CD4-positive, alpha-beta T cell treated with Interleukin-6 at 100 ng/mL for 8 hours (primary cell): ENCODE data around the gene DUSP7.

ENCODE experiments used
- DNase-seq: peaks from one replicate; pipeline ENCODE4 v3.0.0-alpha.2; 2020; ENCODE audit warnings: mixed read lengths, low spot score

DUSP7 gene

DNA sequence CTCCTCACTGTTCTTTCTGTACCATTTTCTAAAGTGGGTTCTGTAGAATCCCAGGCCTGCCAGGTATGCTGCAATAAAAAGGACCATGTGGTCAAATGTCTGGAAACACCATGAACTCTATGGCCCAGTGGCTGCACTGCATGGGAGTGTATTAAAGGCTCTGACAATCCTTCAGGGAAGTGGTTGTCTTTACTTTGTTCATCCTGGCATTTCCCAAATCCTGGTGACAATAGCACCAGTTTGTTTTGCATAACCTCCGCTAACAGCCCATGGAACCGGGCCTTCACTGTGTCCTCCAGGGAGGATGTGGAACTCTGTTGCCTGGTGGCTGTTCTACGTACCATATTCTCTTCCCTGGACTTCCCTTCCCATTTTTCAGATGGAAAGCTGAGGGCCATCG lies 11.2 kb upstream of the DUSP7 start:
- DNase-seq = no peak

DNA sequence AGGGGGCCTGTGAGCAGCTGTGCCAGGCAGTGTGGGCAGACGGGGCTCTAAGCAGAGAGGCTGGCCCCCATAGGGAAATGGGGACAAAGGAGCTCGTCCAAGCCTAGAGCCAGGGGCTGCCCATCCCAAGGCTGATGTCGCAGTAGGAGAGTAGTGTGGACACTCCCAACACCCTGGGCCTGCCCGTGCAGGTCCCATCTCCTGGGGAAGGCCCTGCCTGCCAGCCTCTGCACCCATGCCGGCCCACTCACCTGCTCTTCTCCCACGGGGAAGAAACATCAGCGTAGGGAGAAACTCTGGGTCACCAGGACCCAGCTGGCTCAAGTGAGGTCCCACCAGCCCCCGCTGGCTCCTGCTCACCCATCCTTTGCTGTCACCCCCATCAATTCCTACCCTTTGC lies 10.7 kb upstream of the DUSP7 start:
- no peak for DNase-seq

- DNase-seq = no peak
Measured at GRCh38 chr3:52065264-52065756, 8.9 kb upstream of the DUSP7 start.

DNA sequence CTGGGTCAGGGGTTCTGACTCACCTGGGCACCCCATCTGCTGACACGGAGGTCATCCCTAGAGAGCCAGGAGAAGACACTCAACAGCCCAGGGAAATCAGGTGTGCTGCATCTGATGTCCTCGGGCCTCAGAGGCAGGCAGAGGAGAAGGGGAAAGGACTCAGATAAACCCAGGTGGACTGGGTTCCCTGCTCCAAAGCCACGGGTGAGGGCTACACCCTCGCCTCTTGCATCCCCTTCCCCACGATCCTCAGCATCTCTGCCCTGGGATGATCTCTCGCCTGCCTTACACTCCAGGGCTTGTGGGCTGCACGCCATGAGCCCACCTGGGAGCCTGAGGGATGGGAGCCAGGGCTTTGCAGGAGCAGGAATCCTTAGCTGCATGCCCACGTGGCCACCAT lies 8.2 kb upstream of the DUSP7 start:
- DNase-seq = no peak

GRCh38 chr3:52063026-52063723 lies 6.8 kb upstream of the DUSP7 start:
- no peak for DNase-seq

GRCh38 chr3:52062505-52062904 lies 6.1 kb upstream of the DUSP7 start:
- DNase-seq = no peak

- no peak for DNase-seq
Measured at GRCh38 chr3:52061121-52061910, 4.9 kb upstream of the DUSP7 start.

DNA sequence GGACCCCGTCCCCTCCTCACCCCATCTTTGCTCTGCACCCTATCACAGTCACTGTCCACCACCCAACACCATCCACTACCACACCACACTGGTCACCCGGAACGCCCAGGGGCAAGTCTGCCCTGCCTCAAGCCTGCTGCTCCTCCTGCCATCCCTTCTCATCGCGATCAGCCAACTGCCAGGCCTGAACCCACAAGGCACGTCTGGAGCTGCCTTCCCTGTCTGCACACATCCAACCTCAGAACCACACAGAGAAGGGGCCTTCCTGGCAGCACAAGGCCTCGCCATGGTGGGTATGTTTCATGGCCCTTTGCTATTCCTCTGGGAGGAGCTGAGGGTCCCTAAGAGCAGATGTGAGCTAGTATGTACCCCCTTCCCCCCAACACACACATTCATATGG lies 3.4 kb upstream of the DUSP7 start:
- DNase-seq = no peak

DNA sequence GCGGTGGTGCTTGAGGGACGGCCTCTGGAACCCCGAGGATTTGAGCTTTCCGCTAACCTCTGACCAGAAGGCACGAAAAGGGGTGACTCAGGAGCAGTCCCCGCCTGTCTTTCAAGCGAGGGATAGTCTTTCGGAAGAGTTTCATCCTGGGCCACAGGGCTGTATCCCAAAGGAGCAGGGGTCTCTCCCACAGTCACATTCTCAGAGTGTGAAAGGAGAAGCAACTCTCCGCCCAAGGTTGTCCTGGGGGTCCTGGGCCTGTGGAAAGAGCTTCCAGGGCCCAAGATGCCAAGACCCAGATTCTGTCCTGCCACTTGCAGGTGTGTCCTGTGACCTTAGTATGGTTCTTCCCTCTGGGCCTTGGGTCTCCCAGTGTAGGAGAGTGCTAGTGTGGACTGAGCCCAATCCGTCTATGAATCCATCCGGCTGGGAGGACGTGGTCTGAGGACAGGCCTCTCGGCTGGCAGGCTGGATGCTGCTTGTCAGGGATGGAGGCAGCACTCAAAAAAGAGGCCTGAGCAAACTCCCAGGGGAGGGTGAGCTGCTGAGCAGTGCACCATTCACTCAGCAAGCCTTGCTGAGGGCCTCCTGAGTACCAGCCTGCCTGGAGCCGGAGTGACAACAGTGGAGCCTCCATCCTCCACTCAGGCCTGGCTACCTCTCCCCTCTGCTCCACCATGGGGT lies 1.6 kb upstream of the DUSP7 start:
- DNase-seq = no peak

- DNase-seq = peak; percentile 100
Measured at GRCh38 chr3:52056968-52057811, 819 bp upstream of the DUSP7 start.

DNA sequence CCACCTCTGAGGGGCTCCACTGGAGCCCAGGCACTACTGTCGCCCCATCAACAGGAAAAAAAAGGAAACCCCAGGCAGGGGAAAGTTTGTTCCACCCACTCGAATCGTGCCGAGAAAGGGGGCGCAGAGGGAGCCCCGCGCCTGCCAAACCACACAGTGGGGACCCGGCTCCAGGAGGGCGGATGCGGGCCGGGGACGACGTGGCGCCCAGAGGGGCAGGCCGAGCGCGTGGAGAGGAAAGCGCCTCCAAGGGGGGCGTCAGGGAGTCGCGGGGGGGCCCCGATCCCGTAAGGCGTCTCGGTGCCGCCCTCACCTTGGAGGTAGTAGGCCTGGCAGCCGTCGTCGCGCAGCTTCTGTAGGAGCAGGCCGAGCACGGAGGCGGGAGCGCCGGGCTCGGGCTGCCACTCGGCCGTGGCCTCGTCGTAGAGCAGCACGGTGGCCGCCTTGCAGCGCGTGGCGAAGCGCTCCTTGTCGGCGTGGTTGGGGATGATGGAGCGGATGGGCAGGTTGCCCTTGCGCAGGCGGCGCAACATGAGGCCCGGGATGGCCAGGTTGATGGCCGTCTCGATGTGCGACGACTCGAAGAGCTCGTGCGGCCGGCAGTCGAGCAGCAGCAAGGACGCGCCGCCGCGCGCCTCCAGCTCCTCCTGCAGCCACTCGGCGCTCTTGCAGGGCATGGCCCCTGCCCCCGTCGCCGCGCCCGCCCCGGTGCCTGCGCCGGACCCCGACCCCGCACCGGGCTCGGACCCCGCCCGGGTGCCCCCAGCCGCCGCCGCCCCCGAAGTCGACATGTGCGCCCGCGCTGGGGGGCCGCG lies 627 bp downstream of the DUSP7 start:
- DNase-seq = peak; percentile 26

DNA sequence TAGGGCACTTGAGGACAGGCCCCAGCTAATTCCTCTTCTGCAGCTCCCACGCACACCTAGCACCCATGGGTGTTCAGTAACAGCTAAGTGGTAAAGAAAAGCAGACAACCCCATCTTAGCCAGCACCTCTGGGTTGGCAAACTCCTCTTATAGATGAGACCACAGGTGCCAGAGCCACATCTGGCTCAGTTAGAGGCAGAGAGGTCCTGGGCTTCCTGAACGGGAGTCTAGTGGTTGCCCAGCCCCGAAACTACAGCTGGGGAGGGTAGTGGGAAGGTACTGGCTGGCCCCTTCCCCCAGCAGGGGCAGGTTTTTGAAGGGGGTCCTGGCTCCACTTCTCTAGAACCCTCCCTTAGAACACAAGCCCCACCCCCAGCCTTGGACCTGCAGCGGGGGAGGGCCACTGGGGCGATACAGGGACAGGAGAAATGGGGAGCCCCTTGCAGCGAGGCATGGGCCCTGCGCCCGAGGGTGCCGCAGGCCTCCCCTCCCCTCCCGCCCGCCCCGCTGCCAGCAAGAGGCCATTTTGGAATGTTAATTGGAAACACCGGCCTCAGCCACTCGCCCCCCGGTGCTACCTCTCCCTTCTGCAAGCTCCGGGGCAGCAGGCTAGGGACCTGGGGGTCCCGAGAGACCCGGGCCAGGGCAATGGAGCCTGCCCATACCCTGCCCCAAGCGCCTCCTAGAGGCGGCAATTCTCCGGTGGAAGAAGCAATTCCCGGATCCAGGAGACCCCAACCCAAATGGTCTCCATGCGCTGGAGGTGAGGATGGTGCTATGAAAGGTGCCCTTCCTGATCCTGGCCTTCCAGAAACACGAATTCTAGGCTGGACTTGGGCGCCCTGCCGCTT lies 1.5 kb downstream of the DUSP7 start:
- DNase-seq = no peak

DNA sequence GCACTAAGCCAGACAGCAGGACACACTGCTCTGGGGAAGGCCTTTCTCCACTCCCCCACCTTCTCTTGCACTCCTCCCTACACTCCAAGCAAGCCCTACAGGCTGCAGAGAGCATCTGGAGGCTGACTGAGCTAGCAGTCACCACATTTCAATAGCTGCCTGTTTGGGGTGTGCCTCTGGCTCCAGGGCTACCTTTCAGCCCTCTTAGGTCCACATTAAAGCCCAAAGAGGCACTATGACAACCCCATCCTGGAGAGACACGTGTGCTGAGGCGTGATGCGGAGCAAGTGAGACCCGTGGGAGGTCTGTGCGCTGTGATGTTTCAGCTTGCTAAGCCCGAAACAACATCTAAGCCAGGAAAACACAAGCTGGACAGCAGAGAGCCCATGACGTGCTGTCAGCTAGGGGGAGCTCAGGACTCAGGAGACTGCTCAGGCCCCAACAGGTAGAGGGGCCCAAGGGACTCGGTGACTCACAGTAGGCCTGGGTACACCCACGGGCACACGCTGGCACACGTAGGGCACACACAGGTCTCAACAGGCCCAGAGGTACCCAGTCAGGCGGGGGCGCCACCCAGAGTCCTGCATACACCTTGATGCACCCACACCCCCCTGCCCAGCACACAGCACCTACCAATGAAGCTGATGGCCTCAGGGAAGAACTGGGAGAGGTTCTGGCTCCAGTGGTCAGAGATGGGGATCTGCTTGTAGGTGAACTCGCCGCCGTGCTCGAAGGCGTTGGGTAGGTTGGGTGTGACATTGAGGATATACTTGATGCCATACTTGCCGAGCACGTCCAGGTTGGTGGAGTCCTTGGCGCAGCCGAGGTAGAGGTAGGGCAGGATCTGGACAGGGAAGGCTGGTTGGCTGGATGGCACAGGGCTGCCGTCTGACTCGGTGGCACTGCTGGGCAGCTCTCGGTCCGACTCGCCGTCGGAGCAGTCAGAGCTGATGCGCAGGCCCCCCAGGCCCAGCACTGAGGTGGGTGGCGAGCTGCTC lies 2.8 kb downstream of the DUSP7 start:
- peak; percentile 36 for DNase-seq

DNA sequence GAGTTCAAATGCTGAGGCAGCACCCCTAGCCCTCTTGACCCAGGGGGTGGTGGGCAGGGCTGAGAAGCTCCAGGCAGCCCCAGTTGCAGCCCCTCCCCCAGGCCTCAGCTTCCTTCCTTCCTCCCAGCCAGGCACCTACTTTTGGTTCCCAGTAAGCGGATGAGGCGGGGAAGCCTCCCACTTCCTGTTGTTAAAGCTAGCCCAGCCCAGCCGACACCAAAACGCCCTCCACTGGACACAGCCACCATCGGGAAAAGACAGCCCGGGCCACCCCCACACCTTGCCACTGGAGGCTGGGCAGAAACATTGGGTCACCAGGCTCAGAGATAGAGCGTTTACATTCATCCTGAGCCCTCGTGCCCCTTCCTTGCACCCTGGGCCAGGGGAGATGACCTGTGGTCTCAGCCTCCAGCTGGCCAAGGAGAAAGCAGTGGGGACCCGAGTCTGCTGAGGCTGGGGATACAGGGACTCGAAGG lies 3.5 kb downstream of the DUSP7 start:
- peak; percentile 59 for DNase-seq

DNA sequence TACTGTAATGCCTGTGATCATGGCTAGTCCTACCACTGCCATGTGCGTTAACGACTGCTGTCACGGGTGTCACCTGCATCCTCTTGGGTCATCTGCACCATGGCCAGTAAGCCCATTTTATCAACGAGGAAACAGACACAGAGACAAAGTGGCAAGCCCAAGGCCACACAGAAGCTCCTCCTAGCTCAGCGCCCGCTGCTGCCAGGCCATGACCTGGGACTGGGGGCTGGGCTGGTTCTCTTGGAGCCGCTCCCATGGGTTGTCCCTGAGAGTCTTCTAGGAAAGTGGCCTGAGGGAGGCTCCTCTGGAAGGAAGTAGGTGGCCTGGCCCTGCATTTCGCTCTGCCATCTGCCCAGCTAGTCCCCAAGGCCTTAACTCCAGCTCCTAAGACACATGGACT lies 4.9 kb downstream of the DUSP7 start:
- no peak for DNase-seq

DNA sequence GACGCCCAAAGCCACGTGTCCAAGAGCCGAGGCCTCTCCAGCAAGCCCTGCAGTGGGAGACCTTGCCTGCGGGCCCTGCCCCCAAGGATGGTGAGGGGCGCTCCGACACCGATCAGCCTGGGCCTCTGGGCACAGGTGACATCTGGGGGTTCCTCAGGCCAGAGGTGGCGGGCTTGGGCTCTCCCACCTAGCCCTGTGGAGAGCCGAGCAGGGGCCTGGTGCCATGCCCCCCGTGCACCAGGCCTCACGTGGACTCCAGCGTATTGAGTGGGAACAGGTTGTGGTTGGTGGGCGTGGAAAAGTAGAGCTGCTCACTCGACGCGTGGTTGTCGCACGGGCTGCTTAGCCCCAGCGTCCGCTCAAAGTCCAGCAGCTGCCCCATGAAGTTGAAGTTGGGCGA lies 5.8 kb downstream of the DUSP7 start:
- no peak for DNase-seq

- DNase-seq = no peak
Measured at GRCh38 chr3:52049503-52049902, 6.9 kb downstream of the DUSP7 start.

GRCh38 chr3:52047295-52047960 lies 8.9 kb downstream of the DUSP7 start:
- no peak for DNase-seq
